ENCODE data around the gene APOBEC3F.
"Not testable (repeated sequence)": the region's sequence is repeated elsewhere in the genome, so short reads cannot be mapped to it uniquely, and the experiment has no call there.

The APOBEC3F gene

DNA sequence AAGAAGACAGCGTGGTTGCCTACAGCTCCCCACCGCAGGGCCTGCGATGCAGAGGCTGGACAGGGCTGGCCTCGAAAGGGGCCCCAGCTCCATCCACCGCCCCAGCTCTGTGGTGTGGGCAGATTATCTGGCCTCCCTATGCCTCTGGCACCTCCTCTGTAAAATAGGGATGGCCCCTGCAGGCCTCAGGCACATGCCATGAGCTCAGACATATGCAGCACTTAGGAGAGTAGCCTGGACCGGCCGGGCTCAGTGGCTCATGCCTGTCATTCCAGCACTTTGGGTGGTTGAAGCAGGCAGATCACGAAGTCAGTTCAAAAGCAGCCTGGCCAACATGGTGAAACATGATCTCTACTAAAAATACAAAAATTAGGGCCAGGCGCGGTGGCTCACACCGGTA, 12.4 kb upstream of the APOBEC3F start:
- DNase-seq, result no peak

DNA sequence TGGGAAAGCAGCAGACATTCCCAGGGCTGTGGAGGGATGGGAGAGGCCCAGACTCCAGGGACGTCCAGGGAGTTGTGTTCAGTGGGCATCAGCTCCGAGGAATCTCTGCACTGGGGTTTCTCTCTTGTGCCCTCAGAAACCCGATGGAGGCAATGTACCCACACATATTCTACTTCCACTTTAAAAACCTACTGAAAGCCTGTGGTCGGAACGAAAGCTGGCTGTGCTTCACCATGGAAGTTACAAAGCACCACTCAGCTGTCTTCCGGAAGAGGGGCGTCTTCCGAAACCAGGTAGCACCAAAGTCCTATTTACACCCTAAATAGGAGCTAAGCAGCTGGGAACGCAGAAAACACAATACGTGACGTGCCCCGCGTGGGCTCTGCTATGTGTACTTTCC, 11.4 kb upstream of the APOBEC3F start:
- DNase-seq, result no peak

- no peak for DNase-seq
These were observed 10.0 kb upstream of the APOBEC3F start for GRCh38 chr22:39030705-39031104.

DNA sequence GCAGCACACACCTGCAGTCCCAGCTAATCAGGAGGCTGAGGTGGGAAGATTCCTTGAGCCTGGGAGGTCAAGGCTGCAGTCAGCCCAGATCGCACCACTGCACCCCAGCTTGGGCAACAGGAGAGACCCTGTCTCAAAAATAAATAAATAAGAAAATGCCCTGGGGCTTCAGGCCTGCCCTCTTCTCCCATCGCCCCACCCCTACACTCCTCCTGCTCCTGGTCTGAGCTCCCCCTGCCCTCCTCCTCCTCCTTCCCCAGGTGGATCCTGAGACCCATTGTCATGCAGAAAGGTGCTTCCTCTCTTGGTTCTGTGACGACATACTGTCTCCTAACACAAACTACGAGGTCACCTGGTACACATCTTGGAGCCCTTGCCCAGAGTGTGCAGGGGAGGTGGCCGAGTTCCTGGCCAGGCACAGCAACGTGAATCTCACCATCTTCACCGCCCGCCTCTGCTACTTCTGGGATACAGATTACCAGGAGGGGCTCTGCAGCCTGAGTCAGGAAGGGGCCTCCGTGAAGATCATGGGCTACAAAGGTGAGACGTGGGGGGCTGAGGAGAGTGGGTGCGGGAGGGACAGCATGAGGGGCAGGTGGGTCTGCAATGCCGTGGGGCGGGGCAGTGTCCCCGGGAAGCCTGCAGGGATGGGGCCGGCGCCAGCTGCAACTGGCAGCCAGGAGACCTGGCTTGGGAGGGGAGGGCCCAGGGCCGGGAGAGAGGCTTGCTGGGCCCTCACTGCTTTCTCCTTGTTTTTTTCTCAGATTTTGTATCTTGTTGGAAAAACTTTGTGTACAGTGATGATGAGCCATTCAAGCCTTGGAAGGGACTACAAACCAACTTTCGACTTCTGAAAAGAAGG, 9.0 kb upstream of the APOBEC3F start:
- DNase-seq, result not testable (repeated sequence)

GRCh38 chr22:39037071-39037470, 3.6 kb upstream of the APOBEC3F start:
- DNase-seq, result not testable (repeated sequence)

DNA sequence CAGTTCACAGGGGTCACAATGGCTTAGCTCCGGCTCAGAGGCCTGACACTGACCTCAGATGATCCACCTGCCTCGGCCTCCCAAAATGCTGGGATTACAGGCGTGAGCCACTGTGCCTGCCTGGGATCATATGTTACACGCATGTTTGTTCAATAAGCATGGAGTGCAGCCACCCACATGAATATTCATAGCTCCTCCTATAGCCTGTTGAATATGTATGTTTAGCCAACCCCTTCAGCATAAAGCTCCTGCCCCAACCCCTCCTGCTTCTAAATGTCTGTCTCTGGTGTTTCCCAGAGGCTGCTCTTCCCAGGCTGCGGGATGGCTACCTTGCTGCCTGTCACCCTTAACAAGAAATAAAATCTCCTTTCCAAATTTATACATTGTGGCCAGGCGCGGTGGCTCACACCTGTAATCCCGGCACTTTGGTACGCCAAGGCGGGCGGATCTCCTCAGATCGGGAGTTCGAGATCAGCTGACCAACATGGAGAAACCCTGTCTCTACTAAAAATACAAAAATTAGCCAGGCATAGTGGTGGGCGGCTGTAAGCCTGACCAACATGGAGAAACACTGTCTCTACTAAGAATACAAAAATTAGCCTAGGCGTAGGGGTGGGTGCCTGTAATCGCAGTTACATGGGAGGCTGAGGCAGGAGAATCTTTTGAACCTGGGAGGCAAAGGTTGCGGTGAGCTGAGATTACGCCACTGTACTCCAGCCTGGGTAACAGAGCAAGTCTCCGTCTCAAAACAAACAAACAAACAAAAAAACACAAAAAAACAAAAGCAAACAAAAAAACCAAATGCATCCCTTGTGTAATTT, 1.1 kb upstream of the APOBEC3F start:
- DNase-seq, result no peak

DNA sequence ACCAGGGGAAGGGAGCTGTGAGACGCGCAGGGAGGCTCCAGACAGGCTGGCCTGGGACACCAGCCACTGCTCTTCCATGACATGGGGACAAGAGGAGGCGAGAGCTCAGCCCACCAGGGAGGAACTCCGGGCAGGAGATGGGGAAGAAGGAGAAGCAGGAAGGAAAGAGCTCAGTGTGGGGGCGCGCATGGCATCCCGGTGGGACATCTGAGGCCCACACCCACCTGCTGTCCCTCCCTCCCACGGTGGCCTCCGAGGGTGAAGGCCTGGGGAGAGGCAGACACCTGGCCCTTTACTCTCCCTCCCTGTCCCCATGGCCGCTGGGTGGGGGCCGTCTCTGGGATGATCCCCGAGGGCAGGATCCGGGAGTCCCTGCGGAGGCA, 518 bp upstream of the APOBEC3F start:
- DNase-seq, result not testable (repeated sequence)

- DNase-seq, result no peak
These were observed 1.2 kb downstream of the APOBEC3F start for GRCh38 chr22:39041908-39042307.

DNA sequence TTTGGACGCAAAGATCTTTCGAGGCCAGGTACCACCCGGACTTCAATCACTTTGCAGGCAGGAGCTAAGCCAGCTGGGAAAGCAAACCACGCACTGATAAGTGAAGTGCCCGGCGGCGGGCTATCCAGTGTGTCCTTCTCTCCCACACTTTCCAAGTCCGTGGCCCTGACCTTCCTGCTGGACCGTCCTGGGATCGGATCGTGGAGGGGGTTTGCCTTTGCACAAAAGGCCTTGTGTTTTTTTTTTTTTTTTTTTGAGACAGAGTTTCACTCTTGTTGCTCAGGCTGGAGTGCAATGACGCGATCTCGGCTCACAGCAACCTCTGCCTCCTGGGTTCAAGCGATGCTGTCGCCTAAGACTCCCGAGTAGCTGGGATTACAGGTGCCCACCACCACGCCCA, 2.4 kb downstream of the APOBEC3F start:
- not testable (repeated sequence) for DNase-seq

DNA sequence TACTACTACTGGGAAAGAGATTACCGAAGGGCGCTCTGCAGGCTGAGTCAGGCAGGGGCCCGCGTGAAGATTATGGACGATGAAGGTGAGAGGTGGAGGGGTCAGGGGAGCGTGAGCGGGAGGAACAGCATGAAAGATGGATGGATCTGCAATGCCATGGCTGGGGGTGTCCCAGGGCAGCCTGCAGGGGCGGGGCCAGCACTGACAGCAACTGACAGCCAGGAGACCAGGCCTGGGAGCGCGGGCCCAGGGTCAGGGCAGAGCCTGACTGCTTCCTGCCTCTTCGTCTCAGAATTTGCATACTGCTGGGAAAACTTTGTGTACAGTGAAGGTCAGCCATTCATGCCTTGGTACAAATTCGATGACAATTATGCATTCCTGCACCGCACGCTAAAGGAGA, 4.5 kb downstream of the APOBEC3F start:
- not testable (repeated sequence) for DNase-seq

DNA sequence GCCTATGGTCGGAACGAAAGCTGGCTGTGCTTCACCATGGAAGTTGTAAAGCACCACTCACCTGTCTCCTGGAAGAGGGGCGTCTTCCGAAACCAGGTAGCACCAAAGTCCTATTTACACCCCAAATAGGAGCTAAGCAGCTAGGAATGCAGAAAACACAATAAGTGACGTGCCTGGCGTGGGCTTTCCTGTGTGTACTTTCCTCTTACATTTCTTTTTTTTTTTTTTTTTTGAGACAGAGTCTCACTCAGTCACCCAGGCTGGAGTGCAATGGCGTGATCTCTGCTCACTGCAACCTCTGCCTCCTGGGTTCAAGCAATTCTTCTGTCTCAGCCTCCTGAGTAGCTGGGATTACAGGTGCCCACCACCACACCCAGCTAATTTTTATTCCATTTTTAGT, 8.8 kb downstream of the APOBEC3F start:
- DNase-seq, result not testable (repeated sequence)

DNA sequence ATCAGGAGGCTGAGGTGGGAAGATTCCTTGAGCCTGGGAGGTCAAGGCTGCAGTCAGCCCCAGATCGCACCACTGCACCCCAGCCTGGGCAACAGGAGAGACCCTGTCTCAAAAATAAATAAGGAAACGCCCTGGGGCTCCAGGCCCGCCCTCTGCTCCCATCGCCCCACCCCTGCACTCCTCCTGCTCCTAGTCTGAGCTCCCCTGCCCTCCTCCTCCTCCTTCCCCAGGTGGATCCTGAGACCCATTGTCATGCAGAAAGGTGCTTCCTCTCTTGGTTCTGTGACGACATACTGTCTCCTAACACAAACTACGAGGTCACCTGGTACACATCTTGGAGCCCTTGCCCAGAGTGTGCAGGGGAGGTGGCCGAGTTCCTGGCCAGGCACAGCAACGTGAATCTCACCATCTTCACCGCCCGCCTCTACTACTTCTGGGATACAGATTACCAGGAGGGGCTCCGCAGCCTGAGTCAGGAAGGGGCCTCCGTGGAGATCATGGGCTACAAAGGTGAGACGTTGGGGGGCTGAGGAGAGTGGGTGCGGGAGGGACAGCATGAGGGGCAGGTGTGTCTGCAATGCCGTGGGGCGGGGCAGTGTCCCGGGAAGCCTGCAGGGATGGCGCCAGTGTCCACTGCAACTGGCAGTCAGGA, 11.3 kb downstream of the APOBEC3F start:
- not testable (repeated sequence) for DNase-seq

- no peak for DNase-seq
These were observed 15.0 kb downstream of the APOBEC3F start for GRCh38 chr22:39055658-39056057.

DNA sequence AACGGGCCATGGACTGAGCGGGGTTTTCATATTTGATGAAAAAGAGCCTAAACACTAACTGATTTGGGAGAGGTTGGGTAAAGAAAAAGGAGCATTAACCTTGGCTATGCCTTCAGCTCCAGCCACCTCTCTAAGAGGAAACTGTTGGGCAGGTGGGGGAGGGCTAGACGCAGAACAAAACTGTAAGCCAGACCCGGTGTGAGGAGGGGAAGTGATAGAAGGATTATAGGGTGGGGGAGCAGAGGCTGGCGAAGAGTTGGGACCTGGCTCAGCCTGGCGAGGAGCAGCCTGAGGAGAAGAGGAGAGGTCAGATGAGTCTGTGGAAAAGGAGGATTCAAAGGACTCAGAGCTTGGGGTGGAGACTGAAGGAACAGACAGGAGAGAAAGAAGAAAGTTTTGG, 20.6 kb downstream of the APOBEC3F start:
- peak in 1 of 2 donors; percentile 39 for DNase-seq

GRCh38 chr22:39061951-39062350, 21.3 kb downstream of the APOBEC3F start:
- not testable (repeated sequence) for DNase-seq

DNA sequence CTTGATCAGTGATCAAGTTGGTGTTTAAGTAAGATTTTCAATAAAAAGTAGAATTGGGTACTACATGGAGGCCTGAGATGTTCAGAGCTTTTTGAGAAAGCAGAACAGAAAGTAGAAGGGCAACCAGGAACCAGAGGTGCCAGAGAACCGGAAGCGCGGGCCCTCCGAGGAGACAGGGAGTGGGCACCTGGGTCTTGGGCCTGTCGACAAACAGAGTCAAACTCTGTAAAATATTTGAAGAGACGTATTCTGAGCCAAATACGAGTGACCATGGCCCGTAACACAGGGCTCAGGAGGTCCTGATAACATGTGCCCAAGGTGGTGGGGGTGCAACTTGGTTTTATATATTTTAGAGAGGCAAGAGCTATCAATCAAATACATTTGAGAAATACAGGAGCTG, 23.2 kb downstream of the APOBEC3F start:
- DNase-seq, result peak in 1 of 2 donors; percentile 45

GRCh38 chr22:39066442-39067276, 26.0 kb downstream of the APOBEC3F start:
- not testable (repeated sequence) for DNase-seq

DNA sequence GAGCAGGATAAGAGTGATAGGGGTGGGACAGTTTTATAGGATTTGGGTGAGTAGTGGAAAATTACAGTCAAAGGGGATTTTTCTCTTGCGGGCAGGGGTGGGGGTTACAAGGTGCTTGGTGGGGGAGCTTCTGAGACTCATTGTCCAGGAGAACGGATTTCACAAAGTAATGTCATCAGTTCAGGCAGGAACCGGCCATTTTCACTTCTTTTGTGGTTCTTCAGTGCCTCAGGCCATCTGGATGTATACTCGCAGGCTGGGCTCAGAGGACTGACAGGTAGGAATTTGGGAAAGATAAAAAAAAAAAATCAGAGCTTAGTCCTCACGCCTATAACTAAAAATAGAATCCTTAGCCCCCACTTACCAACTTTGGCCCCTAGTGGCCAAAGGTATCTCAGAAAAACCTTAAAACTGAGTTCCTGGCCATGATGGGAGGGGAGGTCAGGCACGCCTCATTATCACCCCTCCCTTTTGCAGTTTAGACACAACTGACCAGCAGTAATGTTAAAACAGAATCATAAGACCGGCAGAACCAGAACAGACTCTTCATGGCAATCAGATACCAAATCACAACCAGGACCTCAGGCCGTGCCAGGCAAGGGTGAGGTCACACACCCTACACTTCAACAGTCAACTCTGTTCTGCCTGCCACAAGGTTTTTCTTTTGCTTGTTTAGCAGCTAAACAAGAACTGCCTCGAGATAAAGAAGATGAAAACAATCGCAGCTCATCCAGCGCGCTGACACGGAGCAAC, 27.5 kb downstream of the APOBEC3F start:
- no peak for DNase-seq

- no peak for DNase-seq
These were observed 29.5 kb downstream of the APOBEC3F start for GRCh38 chr22:39070186-39070585.

DNA sequence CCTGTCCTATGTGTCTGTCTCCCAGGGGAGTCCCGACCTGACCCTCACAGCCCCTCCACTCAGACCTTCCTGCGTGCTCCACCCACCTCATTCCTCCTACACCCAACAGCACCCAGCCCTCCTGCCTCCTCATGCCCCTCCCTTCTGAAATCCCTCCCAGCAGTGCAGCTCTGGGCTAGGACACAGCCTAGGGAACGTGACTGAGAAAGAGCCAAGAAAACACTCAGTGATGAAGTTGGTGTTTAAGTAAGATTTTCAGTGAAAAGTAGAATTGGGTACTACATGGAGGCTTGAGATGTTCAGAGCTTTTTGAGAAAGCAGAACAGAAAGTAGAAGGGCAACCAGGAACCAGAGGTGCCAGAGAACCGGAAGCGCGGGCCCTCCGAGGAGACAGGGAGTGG, 31.9 kb downstream of the APOBEC3F start:
- DNase-seq, result not testable (repeated sequence)

DNA sequence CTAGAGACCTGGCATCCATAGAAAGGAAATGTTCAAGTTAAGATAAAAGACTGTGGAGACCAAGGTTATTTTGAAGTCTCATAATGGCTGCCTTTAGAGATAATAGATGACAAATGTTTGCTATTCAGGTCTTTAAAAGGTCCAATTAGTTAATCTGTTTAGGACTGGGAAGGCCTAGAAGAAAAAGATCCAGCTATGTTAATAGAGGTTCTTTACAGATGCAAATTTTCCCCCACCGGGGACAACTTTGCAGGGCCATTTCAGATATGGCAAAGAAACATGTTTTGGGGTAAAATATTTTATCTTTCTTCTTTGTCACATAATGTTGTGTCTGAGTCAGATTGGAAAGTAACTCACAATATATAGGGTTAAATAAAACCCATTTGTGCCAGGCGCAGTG, 33.3 kb downstream of the APOBEC3F start:
- DNase-seq, result no peak

Measured in CD4-positive, alpha-beta T cell treated with Interleukin-1 beta for 1 hour (primary cell).